Neutrophil (primary cell): ENCODE data around the gene FOXL3.

ENCODE experiments used
- H3K27ac ChIP-seq: fragments of 200-600 bp; sonication (generic); 2 replicates; pipeline ENCODE4 v1.5.1; 2016; ENCODE audit warnings: mild to moderate bottlenecking, moderate library complexity
- H3K27me3 ChIP-seq: fragments of 200-600 bp; sonication (generic); 2 replicates; pipeline ENCODE4 v1.6.0; 2016; ENCODE audit warnings: mild to moderate bottlenecking
- H3K36me3 ChIP-seq: fragments of 200-600 bp; sonication (generic); 2 replicates; pipeline ENCODE4 v1.5.1; 2017
- H3K4me1 ChIP-seq, 2 experiments: fragments of 200-600 bp in 1 of 2; sonication (generic) in 1 of 2; 1 replicate in 1 of 2; 2 replicates in 1 of 2; pipeline versions ENCODE4 v1.5.1 to v1.6.1; 2013 to 2016; ENCODE audit warnings: low read depth in 1 of 2, low read length in 1 of 2, mild to moderate bottlenecking in 1 of 2, moderate library complexity in 1 of 2; ENCODE audit not compliant: control insufficient read depth in 1 of 2, insufficient read depth in 1 of 2
- H3K4me3 ChIP-seq, 2 experiments: fragments of 200-600 bp in 1 of 2; sonication (generic) in 1 of 2; 1 replicate in 1 of 2; 2 replicates in 1 of 2; pipeline ENCODE4 v1.5.1; 2013 to 2016; ENCODE audit warnings: low read depth in 1 of 2, low read length in 1 of 2, mild to moderate bottlenecking in 1 of 2, moderate library complexity in 1 of 2
- H3K9me3 ChIP-seq: fragments of 200-600 bp; sonication (generic); 2 replicates; pipeline ENCODE4 v1.5.1; 2016
- CTCF ChIP-seq: fragments of 200-600 bp; sonication (generic); IDR thresholded peaks from 2 replicates; pipeline ENCODE4 v1.5.1; 2016; ENCODE audit warnings: antibody characterized with exemption

Gene FOXL3

GRCh38 chr7:266851-267840, 22.8 kb upstream of the FOXL3 start:
- Histone ChIP-seq H3K4me1 (no peaks in the 10 kb centered on the region), H3K4me3 (no peak overlapping the region), H3K36me3 (no peaks in the 10 kb centered on the region), H3K27me3 (no peaks in the 10 kb centered on the region), H3K27ac (no peak overlapping the region), H3K9me3 (no peaks in the 10 kb centered on the region)
- no peak for TF ChIP-seq CTCF

GRCh38 chr7:268991-269390, 21.0 kb upstream of the FOXL3 start:
- Histone ChIP-seq H3K9me3 (no peaks in the 10 kb centered on the region), H3K4me3 (no peak overlapping the region), H3K27me3 (no peaks in the 10 kb centered on the region), H3K36me3 (no peaks in the 10 kb centered on the region), H3K27ac (no peak overlapping the region), H3K4me1 (no peaks in the 10 kb centered on the region)
- TF ChIP-seq CTCF = no peak

- Histone ChIP-seq H3K36me3 (no peaks in the 10 kb centered on the region), H3K4me1 (no peaks in the 10 kb centered on the region), H3K9me3 (no peaks in the 10 kb centered on the region), H3K4me3 (no peak overlapping the region), H3K27me3 (no peaks in the 10 kb centered on the region), H3K27ac (no peak overlapping the region)
- TF ChIP-seq CTCF = no peak
These were observed 20.2 kb upstream of the FOXL3 start for GRCh38 chr7:269721-270120.

GRCh38 chr7:270351-270983, 19.5 kb upstream of the FOXL3 start:
- Histone ChIP-seq H3K36me3 (no peaks in the 10 kb centered on the region), H3K27ac (no peak overlapping the region), H3K27me3 (no peaks in the 10 kb centered on the region), H3K4me1 (no peaks in the 10 kb centered on the region), H3K4me3 (no peak overlapping the region), H3K9me3 (no peaks in the 10 kb centered on the region)
- no peak for TF ChIP-seq CTCF

- no peak overlapping the region for H3K4me3 ChIP-seq
- no peaks in the 10 kb centered on the region for H3K36me3 ChIP-seq
- TF ChIP-seq CTCF = no peak
- no peaks in the 10 kb centered on the region for H3K27me3 ChIP-seq
- H3K27ac ChIP-seq = no peak overlapping the region
- H3K9me3 ChIP-seq = no peaks in the 10 kb centered on the region
- H3K4me1 ChIP-seq = no peaks in the 10 kb centered on the region
These were observed 18.5 kb upstream of the FOXL3 start for GRCh38 chr7:271266-272107.
